ENCODE measurements around the gene HSF4. TPM values are rescaled to one million over a fixed set of nuclear protein-coding genes. Genes with fewer than 3 reads are reported as not detected.

Gene HSF4
- total and polyA plus RNA-seq, 2 donors (not counting 3 experiments of a cell fraction or from before 2014, with no cell fraction given): 4.8 to 5.5 TPM

DNA sequence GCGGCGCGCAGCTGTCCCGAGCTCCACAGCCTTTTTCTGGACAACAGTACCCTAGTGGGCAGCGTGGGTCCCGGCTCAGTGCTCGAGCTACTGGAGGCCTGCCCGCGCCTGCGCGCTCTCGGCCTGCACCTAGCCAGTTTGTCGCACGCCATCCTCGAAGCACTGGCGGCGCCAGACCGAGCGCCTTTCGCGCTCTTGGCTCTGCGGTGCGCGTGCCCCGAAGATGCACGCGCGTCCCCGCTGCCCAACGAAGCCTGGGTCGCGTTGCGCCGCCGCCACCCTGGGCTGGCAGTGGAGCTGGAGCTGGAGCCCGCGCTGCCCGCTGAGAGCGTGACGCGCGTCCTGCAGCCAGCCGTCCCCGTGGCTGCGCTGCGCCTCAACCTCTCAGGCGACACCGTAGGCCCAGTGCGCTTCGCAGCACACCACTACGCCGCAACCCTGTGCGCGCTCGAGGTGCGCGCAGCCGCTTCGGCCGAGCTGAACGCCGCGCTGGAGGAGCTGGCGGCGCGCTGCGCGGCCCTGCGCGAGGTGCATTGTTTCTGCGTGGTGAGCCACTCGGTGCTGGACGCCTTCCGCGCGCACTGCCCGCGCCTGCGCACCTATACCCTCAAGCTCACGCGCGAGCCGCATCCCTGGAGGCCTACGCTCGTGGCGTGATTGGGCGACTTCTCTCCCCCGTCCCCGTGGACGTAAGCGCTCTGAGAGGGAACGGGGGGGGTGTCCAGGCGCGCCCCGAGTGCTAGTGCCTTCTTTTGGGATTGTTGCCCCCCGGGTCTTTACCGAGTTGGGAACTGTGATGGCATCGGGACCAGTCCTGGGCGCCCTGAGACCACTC is 1.2 kb upstream of the HSF4 start:
- Histone ChIP-seq H3K27ac (ENCODE audit: insufficient read depth, low read depth, low read length) (no peak overlapping the region), H3K4me1 (ENCODE audit: control insufficient read depth, extremely low read depth, insufficient read depth, low read length) (peaks cover 18% of the 10 kb centered on the region), H3K36me3 (ENCODE audit: control insufficient read depth in 2 of 2, extremely low read depth in 1 of 2, insufficient read depth in 2 of 2, low read length in 2 of 2) (no peaks in the 10 kb centered on the region), H3K4me3 (replicated peaks in 1 of 3; ENCODE audit: insufficient read depth in 1 of 3, low read depth in 1 of 3, low read length in 3 of 3) (peak overlapping the region in 1 of 3 experiments; percentile 8), H3K4me2 (ENCODE audit: insufficient read depth, low read length) (peak overlapping the region; percentile 43), H3K9me1 (replicated peaks; ENCODE audit: control insufficient read depth, extremely low read depth, insufficient read depth, low read length) (no peaks in the 10 kb centered on the region), H3K9ac (replicated peaks; ENCODE audit: extremely low read depth, insufficient read depth, low read length) (no peak overlapping the region), H3K79me2 (ENCODE audit: control insufficient read depth, insufficient read depth, low read length) (no peaks in the 10 kb centered on the region), H3K9me3 (replicated peaks; ENCODE audit: control insufficient read depth, insufficient read depth, low read length) (no peaks in the 10 kb centered on the region), H4K20me1 (replicated peaks; ENCODE audit: control insufficient read depth, extremely low read depth, insufficient read depth, low read length) (no peaks in the 10 kb centered on the region), H3K27me3 (ENCODE audit: control insufficient read depth in 2 of 2, insufficient read depth in 2 of 2, low read length in 2 of 2) (peaks cover 36 to 46% of the 10 kb centered on the region in 2 experiments), H2AFZ (ENCODE audit: low read depth, low read length) (peak overlapping the region; percentile 38)
- DNase-seq (ENCODE audit: low read depth, low spot score) (peak; percentile 55), FAIRE-seq (peak; percentile 77)
- dilution Hi-C loops (cut with MboI; ENCODE audit: extremely low pct_ligation_motif_present, low sequenced_read_pairs) (no loop called here), intact Hi-C loops (cut with micrococcal nuclease) (no loop called here)
- no TSS peak for BruUV-seq (replicated peaks)
- POLR2A ChIA-PET: no interaction called here
- CTCF ChIA-PET: interaction anchor here (0.7 to 3.4 kb wide), 6 partner anchors 8 to 145 kb away, joined by 3 to 23 read pairs (median 6); no protein-coding TSS in a partner anchor
- TF ChIP-seq, protein P1, sequence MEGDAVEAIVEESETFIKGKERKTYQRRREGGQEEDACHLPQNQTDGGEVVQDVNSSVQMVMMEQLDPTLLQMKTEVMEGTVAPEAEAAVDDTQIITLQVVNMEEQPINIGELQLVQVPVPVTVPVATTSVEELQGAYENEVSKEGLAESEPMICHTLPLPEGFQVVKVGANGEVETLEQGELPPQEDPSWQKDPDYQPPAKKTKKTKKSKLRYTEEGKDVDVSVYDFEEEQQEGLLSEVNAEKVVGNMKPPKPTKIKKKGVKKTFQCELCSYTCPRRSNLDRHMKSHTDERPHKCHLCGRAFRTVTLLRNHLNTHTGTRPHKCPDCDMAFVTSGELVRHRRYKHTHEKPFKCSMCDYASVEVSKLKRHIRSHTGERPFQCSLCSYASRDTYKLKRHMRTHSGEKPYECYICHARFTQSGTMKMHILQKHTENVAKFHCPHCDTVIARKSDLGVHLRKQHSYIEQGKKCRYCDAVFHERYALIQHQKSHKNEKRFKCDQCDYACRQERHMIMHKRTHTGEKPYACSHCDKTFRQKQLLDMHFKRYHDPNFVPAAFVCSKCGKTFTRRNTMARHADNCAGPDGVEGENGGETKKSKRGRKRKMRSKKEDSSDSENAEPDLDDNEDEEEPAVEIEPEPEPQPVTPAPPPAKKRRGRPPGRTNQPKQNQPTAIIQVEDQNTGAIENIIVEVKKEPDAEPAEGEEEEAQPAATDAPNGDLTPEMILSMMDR (IDR thresholded peaks at IDR 0.05; ENCODE audit: extremely low read depth in 1 of 2, insufficient read depth in 1 of 2, low read depth in 1 of 2, low read length in 2 of 2): no peak
- TF ChIP-seq JUN (IDR thresholded peaks at IDR 0.05; ENCODE audit: borderline replicate concordance, insufficient read depth, insufficient read length, low read depth) (no peak), GATA2 (IDR thresholded peaks at IDR 0.05; ENCODE audit: insufficient read depth, insufficient read length, low read depth, low read length) (no peak), FOS (IDR thresholded peaks at IDR 0.05; ENCODE audit: borderline replicate concordance, insufficient read depth, low read length) (no peak), POLR2A (IDR thresholded peaks at IDR 0.05; ENCODE audit: low read depth, low read length) (no peak), EZH2 (IDR thresholded peaks at IDR 0.05; ENCODE audit: borderline replicate concordance, low read depth, low read length, severe bottlenecking) (peak; percentile 72), POLR2AphosphoS5 (IDR thresholded peaks at IDR 0.05; ENCODE audit: insufficient read depth, low read depth, low read length) (peak; percentile 37), MYC (IDR thresholded peaks at IDR 0.05; ENCODE audit: low read depth, low read length) (no peak)
- TF ChIP-seq, protein P2, sequence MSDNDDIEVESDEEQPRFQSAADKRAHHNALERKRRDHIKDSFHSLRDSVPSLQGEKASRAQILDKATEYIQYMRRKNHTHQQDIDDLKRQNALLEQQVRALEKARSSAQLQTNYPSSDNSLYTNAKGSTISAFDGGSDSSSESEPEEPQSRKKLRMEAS (IDR thresholded peaks at IDR 0.05; ENCODE audit: insufficient read depth, insufficient read length): no peak

Data from endothelial cell of umbilical vein (primary cell).